Activated CD4-positive, CD25-positive, alpha-beta regulatory T cell (primary cell): ENCODE results near the gene NSDHL.
"Not testable (repeated sequence)": the region's sequence is repeated elsewhere in the genome, so short reads cannot be mapped to it uniquely, and the experiment has no call there.

Source experiments
- DNase-seq, 4 experiments: peaks; one replicate each; lab custom pipeline; 2025; lab: John Stamatoyannopoulos, UW

NSDHL gene

DNA sequence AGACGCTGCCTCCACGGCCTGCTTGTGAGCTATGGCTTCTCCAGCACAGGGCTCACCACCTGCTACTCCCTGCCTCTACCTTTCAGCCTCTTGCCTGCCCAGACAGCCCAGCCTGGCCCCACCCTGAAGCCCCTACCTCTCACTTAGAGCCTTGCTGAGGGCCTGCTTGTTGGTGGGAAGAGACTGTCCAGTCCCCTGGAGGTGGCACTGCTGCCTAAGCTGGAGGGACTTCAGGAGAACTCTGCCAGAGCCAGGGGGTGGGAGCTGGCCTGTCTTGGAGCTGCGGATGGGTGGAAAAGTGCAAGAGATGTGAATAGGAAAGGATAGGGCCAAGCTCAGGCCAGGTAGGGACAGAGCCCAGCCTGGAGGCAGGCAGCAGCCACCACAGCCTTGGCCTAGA is 64.3 kb downstream of the NSDHL start:
- no peak for DNase-seq

GRCh38 chrX:152895724-152896420 is 65.0 kb downstream of the NSDHL start:
- no peak for DNase-seq

DNA sequence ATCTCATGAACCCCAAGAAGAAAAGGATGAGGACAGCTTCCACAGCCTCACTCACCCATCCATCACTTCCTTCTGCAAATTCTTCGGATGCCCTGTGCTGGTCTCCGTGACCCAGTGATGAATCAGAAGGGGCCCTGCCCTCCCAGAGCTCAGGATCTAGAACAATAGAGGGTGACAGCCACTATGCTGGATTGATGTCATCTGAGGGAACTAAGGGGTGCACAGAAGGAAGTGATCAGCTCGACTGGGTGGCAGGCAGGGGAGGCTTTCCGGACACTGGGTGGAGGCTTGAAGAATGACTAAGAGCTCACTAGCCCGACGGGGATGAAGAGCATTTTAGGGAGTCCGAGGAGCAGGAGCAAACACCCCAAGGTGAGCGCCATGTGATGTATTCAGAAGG is 65.6 kb downstream of the NSDHL start:
- DNase-seq: no peak

DNA sequence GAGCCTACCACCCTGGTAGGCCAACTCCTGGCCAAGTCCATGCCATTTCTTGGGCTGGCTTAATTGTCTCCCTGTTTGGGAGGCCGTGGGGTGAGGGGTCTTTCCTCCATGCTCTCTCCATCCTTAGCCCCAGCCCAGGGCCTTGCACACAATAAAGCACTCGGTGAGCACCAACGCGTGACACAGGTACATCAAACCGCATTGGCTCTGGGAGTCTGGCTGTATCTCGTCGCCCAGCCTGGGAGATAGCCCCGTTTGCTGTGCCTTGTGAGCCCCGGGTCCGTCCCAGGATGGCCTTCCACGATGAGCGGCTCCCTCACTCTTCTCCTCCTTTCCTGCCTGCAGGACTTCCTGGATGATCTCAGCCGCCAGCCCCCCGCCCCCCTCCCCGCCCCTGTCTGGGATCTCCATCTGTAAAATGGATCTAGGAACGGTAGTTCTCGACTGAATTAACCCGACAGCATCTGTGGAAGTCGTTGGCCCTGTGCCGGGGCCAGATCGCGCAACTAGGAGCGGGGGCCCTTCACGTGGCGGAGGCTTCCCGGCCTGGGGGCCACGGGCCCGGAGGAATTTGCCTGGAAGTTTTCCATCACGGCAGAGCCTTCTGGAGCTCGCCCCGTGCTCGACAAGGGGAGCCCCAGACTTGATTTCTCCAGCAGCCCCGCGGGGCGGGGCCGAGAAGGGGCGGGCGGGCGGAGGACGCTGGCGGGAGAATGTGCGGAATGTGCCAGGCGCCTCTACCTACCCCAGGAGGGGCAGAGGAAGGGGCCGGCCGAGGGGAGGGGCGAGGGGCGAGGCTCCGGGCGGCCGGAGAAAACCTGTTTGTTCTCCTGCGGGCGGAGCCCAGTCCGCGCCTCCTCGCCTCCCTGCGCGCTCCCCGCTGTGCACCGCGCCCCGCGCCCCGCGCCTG is 66.6 kb downstream of the NSDHL start, which contains the start of gene ZNF185:
TSS of gene ZNF185 (plus strand) at position 846 of the 910 bp plus-strand sequence. CDS start 16,423 bp downstream, outside the sequence.
- no peak for DNase-seq

DNA sequence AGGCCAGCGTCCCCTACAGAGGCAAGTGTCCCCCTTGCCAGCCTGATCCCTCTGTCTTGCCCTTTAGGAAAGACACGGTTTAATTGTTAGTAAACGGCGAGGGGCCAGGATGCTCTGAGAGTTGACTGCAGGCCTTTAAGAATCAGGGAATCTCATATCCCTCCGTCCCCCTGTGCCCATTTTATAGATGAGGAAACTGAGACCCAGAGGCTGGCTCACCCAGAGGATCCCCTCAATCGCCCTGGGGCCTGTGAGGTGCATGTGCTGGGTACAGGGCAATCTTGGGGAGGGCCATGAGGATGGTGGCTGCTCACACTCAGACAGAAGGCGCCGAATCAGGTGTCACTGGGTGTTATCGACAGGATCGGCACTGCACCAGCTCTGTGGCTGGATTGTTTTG is 67.6 kb downstream of the NSDHL start:
- no peak for DNase-seq

DNA sequence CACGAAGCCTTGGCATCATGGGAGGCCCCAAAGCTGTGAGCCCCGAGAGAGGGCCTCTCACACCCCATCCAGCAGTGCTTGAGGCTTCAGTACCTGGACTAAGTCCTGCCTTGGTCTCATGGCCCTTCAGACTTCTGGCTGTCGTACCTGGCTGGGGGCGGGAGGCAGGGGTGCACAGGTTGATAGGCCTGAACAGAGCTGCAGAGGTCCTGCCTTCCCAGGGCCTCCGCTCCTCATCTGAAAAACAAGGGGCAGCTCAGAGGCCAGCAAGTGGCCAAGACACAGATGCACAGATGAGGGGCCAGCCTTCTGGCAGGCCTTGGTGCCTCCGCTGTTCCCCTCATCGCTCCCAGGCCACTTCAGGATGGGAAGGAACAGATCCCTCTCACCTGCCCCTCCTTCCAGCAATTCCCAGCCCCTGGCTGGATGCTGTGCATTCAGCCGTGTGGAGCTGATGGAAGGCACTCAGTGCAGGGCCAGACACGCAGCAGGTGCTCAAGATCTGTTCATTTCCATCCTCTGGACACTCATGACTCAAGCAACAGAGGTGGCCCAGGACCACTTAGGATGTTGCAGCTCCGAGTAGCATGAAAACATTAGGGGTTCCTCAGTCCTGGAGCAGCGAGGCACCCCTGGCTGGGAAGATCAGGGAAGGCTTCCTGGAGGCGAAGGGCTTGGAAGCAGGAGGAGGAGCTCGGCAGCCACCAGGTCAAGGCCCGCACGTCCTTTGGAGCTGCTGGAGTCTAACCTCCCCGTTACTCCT is 68.4 kb downstream of the NSDHL start:
- no peak for DNase-seq

DNA sequence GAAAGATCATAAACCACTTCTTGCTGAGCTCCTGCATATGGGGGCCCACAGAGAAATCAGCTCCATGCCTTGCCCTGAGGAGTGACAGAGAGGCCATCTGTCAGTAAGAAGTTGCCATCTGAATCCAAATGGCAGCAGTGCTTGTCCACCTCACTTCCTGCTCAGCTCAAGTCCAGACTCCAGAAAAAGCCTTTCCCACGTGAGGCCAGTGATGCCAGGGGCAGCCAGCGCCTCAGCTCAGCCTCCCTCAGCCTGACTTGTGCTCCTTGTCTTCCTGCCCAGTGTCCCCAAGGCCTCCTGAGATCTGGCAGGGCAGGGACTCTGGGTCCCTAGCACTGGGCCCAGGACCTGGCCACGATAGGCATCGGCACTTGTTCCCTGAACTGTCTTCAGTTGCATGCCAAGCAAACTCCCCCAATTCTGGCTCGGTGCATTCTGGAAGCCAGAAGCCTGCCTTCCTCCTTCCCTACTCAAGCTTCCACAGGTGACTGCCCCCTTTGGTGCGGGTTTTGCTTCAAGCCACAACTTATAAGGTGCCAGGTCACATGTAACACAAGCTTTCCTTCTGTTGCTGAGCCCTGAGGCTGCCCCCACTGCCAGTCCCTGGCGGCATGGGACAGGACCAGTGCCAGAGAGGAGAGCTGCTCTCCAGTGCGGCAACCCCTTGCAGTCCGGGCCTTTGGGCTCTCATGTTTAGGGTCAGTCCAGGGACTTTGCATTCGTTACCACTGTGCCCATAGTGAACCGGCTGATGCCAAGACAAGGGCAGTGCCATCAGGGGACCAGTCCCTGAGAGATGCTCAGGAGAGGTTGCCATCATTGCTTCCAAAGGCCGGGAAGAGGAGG is 69.2 kb downstream of the NSDHL start:
- no peak for DNase-seq

GRCh38 chrX:152900937-152901445 is 70.1 kb downstream of the NSDHL start:
- no peak for DNase-seq

GRCh38 chrX:152901816-152902501 is 71.1 kb downstream of the NSDHL start:
- no peak for DNase-seq

DNA sequence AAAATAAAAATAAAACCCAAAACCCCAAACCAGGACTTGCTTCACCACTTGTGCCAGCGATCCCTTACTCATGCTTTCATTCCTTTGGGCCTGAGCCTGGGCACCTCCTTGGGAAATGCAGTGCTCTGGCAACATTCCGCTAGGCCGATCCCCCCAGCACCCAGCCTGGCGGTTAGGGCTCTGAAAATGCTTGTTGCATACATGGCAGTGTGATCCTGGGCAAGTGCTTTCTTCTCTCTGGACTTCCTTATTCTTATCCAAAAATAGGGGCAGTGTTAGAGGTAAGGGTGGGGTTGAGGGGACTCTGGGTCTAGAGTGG is 71.6 kb downstream of the NSDHL start:
- DNase-seq: no peak

DNA sequence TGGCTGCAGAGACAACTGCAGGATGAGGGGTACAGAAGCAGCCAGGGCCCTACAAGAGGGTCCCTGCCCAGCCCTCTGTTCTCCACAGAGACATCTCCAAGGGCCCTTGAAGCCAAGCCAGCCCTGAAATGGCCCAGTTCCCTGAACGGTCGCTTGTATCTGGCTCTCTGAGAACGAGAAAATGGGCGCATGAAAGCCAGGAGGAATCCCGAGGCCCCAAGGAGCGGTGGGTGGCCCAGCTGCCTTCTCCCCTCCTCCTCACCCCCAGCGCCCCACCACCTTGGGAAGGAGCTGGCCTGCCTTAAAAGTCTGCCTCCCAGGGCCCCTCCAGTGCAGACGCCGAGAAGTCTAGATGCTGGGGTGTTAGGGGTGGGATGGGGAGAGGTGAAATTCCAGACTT is 72.7 kb downstream of the NSDHL start:
- DNase-seq: no peak

- DNase-seq: peak in 2 of 4 experiments; percentile 4 to 10
Measured at GRCh38 chrX:152904151-152905080, 73.6 kb downstream of the NSDHL start.

DNA sequence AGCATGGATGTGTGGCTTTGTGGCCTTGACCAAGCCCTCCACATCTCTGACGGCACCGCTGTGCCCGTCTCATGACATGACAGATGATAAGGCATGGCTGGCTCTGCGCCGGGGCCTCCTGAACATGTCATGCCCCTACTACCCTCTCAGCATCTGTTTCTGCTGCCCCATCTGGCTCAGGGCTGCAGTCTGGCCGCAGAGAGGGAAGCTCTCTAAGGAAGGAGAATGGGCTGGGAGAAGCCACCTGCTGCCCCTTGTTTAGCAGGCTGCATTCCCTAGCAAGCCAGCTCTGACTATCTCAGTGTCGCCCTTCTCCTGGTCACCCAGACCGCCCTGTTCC is 74.2 kb downstream of the NSDHL start:
- no peak for DNase-seq

DNA sequence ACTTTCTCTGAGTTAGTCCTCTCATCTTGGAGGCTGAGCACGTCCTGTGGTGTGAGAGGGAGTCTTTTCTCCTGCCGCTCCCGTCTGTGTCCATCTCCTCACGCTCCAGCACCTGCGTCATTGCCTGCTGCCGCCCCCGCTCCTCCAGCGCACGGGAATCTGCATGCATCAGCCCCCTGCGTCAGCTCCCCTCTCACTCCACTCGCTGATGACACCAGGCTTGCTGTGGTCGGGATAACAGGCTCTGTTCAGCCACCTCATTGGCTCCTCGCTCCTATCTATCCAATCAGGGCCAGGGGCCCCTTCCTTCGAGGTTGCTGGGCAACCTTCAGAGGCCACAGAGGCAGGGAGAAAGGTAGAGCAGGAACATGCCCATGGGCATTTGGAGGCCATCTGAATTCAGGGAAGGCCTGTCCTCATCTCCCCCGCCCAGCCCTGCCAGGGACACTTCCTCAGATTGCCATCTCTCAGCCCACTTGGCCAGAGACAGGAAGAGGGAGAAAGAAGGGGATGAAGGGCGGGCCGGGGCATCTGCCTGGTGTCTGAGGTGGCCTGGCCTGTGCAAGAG is 76.3 kb downstream of the NSDHL start:
- no peak for DNase-seq

- DNase-seq: no peak
Measured at GRCh38 chrX:152908486-152908885, 77.6 kb downstream of the NSDHL start.

DNA sequence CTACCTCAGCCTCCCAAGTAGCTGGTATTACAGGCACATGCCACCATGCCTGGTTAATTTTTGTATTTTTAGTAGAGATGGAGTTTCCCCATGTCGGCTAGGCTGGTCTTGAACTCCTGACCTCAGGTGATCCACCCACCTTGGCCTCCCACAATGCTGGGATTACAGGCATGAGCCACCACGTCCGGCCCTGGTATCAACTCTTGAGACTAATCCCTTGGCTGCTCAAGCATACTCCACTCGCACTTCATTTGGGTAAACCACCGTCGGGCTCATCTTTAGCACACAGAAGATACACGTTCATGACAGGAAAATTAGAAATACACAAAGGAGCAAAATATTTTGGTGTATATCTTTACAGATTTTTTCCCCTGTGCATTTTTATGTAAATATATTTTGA is 79.2 kb downstream of the NSDHL start:
- DNase-seq: not testable (repeated sequence)

DNA sequence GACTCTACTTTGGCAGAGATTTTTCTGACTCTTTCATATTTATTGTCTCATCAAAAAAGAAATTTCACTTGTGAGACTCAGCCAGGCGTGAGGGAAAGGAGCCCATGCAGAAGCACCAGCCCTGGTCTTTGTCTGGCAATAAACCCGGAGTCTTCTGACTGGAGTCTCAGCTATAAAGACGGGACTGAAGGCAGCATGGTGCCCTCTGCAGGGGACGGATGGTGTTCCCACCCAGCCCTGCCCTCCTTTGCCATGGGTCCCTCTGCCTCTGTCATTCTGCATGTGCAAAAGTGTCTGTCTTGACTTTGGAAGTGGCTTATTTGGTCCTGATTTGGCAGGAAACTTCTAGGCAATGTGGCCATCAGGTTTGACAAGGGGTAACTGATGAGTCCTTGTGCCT is 81.2 kb downstream of the NSDHL start:
- no peak for DNase-seq

DNA sequence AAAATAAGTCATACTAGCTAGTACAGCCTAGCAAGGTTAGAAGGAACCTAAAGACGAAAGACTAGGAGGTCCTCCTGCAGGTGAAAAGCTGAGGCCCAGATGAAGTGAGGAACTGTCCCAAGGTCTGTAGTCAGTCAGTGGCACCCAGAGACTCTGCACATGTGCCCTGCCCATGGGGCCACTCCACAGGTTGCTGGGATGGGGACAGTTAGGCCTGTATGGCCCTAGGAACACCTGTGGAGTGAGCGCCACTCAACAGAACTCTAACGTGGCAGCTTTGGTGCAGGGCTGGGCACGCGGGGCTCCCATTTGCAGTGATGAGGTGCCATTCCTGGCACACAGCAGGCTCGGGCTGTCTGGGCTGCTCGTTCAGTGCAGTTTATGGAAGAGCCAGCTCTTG is 81.8 kb downstream of the NSDHL start:
- DNase-seq: no peak

DNA sequence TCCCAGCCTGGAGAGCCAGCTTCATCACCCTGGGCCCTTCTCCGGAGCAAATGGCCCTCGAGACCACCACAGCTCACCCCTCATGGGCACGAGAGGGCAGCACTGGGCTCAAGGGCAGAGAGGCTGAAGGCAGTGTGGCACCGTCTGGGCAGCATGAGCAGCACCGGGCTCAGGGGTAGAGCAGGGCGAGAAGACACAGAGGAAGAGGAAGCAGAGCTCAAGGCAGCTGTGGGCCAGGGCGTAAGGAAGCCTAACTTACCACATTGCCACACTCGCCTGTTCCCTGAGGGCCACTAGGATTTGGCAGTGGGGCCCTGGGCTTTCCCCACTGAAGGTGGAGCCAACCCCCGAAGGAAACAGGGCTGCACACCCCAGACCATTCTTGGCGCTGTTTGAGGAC is 82.5 kb downstream of the NSDHL start:
- no peak for DNase-seq

GRCh38 chrX:152913910-152914309 is 83.0 kb downstream of the NSDHL start:
- no peak for DNase-seq
